GM12878 (cell line): ENCODE measurements around the gene ZNF407.

Experiments
- CBFB ChIP-seq: IDR thresholded peaks from 2 replicates; pipeline ENCODE4 v1.6.1; 2016; ENCODE audit warnings: antibody characterized with exemption, low read depth
- SIN3A ChIP-seq: IDR thresholded peaks from 2 replicates; pipeline ENCODE4 v1.6.1; 2012; ENCODE audit warnings: low read depth, low read length, improper control_type of control experiment
- TF ChIP-seq, protein P1 (sequence below), 3 experiments: IDR thresholded peaks in 2 of 3; conservative IDR thresholded peaks in 1 of 3; 2 replicates each; pipeline ENCODE4 v1.5.1; 2011; ENCODE audit warnings: low read depth in 3 of 3, low read length in 3 of 3, mild to moderate bottlenecking in 3 of 3, control low read depth in 2 of 3, moderate library complexity in 2 of 3, inconsistent platforms in 1 of 3, mixed read lengths in 1 of 3; ENCODE audit not compliant: control insufficient read depth in 2 of 3, insufficient read depth in 1 of 3; ENCODE audit errors: extremely low read depth in 1 of 3

DNA sequence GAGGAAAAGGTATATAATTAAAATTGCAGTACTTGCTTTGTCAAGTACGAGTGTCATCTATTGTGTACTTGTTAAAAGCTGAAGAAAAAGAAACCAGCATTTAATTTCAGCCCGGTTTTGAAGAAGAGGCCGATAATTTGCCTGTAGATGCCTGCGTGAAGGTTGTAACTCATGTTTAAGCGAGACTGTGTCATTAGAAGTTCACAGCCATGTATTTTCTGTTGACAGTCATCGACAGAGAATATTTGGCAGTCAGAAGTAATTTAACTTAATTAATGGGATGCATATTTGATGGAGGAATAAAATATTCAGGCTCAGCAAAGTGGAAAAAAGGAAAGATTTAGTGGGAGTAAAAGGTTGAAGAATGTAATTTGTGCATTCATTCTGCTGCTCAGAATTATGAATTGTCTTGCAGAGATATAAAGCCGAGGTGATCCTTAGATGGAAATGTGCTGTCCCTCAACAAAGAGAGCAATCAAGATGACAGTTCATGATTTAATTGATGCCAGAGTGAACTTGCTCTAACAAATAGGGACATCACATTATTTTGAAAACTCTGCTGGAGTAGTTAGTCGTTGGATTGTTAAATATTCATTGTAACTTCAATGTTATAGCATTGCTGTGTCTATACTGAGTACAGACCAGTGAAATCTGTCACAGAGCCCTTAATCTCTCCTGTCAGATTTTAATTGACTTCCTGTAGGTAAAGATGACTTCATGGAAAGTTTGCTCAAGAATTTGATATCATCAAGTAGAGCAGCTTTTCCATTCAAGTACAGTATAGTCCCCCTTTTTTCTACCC lies 53.9 kb downstream of the ZNF407 start:
- TF ChIP-seq, protein P1, sequence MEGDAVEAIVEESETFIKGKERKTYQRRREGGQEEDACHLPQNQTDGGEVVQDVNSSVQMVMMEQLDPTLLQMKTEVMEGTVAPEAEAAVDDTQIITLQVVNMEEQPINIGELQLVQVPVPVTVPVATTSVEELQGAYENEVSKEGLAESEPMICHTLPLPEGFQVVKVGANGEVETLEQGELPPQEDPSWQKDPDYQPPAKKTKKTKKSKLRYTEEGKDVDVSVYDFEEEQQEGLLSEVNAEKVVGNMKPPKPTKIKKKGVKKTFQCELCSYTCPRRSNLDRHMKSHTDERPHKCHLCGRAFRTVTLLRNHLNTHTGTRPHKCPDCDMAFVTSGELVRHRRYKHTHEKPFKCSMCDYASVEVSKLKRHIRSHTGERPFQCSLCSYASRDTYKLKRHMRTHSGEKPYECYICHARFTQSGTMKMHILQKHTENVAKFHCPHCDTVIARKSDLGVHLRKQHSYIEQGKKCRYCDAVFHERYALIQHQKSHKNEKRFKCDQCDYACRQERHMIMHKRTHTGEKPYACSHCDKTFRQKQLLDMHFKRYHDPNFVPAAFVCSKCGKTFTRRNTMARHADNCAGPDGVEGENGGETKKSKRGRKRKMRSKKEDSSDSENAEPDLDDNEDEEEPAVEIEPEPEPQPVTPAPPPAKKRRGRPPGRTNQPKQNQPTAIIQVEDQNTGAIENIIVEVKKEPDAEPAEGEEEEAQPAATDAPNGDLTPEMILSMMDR (IDR thresholded peaks at IDR 0.05 in 2 of 3, conservative IDR thresholded peaks at IDR 0.05 in 1 of 3; ENCODE audit: control insufficient read depth in 2 of 3, extremely low read depth in 1 of 3, insufficient read depth in 1 of 3, low read depth in 3 of 3, low read length in 3 of 3) = no peak
- TF ChIP-seq SIN3A (no peak), CBFB (no peak)
